NCI-H345 (cell line): ENCODE data around the gene FES.
"Not testable (repeated sequence)": the region's sequence is repeated elsewhere in the genome, so short reads cannot be mapped to it uniquely, and the experiment has no call there.

Source experiments
- DNase-seq: peaks from one replicate; lab custom pipeline; 2025; lab: John Stamatoyannopoulos, UW

The FES gene

GRCh38 chr15:90909976-90910375, 25.7 kb downstream of the FES start:
- no peak for DNase-seq

- no peak for DNase-seq
Observed at GRCh38 chr15:90910441-90911301, 26.4 kb downstream of the FES start.

- DNase-seq, result no peak
Observed at GRCh38 chr15:90911302-90911623, 27.0 kb downstream of the FES start.

GRCh38 chr15:90911906-90912769, 27.8 kb downstream of the FES start:
- DNase-seq, result no peak

GRCh38 chr15:90912770-90913075, 28.4 kb downstream of the FES start:
- no peak for DNase-seq

GRCh38 chr15:90913398-90913944, 29.2 kb downstream of the FES start:
- no peak for DNase-seq

GRCh38 chr15:90914305-90915080, 30.2 kb downstream of the FES start:
- no peak for DNase-seq

- DNase-seq, result no peak
Observed at GRCh38 chr15:90915216-90915807, 31.0 kb downstream of the FES start.

- DNase-seq, result no peak
Observed at GRCh38 chr15:90915808-90916440, 31.6 kb downstream of the FES start.

- DNase-seq, result no peak
Observed at GRCh38 chr15:90916461-90916860, 32.2 kb downstream of the FES start.

- no peak for DNase-seq
Observed at GRCh38 chr15:90917569-90917968, 33.3 kb downstream of the FES start.

- no peak for DNase-seq
Observed at GRCh38 chr15:90918034-90918788, 33.9 kb downstream of the FES start.

- DNase-seq, result no peak
Observed at GRCh38 chr15:90918835-90919234, 34.5 kb downstream of the FES start.

- no peak for DNase-seq
Observed at GRCh38 chr15:90921887-90922286, 37.6 kb downstream of the FES start.

- not testable (repeated sequence) for DNase-seq
Observed at GRCh38 chr15:90922712-90923322, 38.5 kb downstream of the FES start.

- no peak for DNase-seq
Observed at GRCh38 chr15:90924375-90924774, 40.1 kb downstream of the FES start.

- not testable (repeated sequence) for DNase-seq
Observed at GRCh38 chr15:90926766-90927165, 42.5 kb downstream of the FES start.

- DNase-seq, result not testable (repeated sequence)
Observed at GRCh38 chr15:90928106-90928505, 43.8 kb downstream of the FES start.

- no peak for DNase-seq
Observed at GRCh38 chr15:90929246-90930019, 45.1 kb downstream of the FES start.
